Stimulated activated CD8-positive, alpha-beta memory T cell treated with anti-CD3 and anti-CD28 coated beads, Interleukin-12 subunit alpha, Interleukin-12 subunit beta, amount 100 ng/mL, for 24 hours (primary cell): Measurements from ENCODE around the gene PYCARD.

Source experiments
- DNase-seq: peaks from one replicate; pipeline ENCODE4 v3.0.0-alpha.2; 2020; ENCODE audit errors: extremely low read depth

PYCARD gene

GRCh38 chr16:31167315-31167714 is 35.2 kb downstream of the PYCARD start:
- no peak for DNase-seq

- no peak for DNase-seq
Measured at GRCh38 chr16:31157136-31157535, 45.4 kb downstream of the PYCARD start.
